ENCODE data around the gene HSBP1L1. TPM values are rescaled to one million over a fixed set of nuclear protein-coding genes. Genes with fewer than 3 reads are reported as not detected.
A peak's percentile ranks its signal among the peaks of the same experiment; 100 is the strongest.

HSBP1L1 gene
- total and polyA plus RNA-seq, 8 donors = 4.1 to 62.3 (median 34.0) TPM

DNA sequence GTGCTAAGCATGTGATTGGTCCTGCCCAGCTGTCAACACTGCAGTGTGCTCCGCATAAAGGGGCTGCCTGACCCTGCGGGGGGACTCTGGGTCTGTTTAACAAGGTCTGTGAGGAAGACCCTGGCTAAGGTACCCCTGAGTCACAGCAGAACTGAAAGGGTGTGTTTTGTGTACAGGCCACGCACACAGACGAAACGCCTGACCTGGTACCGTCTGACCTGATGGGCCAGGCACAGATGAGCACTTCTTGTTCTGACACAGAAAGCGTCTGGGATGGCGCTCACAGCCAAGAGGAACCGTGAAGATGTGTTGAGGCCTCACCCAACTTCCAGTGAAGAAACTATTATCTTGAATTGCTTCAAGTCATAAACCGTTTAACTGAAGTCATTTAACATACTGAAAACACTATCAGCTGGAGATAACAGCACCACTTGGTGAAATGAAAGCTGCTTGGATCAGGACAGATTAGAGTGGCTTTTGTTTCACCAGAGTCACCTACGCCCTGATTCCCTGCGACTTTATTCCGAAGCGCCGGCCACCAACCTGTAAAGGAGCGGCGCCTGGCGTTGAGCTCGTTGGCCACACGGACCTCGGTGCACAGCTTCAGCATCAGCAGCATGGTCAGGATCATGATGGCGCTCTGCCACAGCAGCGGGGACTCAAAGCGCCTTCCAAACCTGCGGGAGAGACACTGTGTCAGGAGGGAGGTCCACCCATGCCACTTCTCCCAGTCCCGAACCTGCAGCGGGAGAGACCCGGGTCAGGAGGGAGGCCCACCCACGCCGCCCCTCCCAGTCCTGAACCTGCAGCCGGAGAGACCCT is 21.4 kb upstream of the HSBP1L1 start:
- Histone ChIP-seq H3K27me3 (no peaks in the 10 kb centered on the region), H3K36me3 (peaks cover 14 to 61% (median 54%) of the 10 kb centered on the region in 4 donors), H3K9me3 (no peaks in the 10 kb centered on the region), H3K27ac (peak overlapping the region in 2 of 5 donors; percentile 28 to 35), H3K4me3 (no peak overlapping the region), H3K4me1 (peaks cover 25 to 68% (median 59%) of the 10 kb centered on the region in 4 donors)
- TF ChIP-seq POLR2AphosphoS5 (IDR thresholded peaks at IDR 0.05) = no peak
- no peak for TF ChIP-seq POLR2A (IDR thresholded peaks at IDR 0.05)
- TF ChIP-seq, protein P1, sequence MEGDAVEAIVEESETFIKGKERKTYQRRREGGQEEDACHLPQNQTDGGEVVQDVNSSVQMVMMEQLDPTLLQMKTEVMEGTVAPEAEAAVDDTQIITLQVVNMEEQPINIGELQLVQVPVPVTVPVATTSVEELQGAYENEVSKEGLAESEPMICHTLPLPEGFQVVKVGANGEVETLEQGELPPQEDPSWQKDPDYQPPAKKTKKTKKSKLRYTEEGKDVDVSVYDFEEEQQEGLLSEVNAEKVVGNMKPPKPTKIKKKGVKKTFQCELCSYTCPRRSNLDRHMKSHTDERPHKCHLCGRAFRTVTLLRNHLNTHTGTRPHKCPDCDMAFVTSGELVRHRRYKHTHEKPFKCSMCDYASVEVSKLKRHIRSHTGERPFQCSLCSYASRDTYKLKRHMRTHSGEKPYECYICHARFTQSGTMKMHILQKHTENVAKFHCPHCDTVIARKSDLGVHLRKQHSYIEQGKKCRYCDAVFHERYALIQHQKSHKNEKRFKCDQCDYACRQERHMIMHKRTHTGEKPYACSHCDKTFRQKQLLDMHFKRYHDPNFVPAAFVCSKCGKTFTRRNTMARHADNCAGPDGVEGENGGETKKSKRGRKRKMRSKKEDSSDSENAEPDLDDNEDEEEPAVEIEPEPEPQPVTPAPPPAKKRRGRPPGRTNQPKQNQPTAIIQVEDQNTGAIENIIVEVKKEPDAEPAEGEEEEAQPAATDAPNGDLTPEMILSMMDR (IDR thresholded peaks at IDR 0.05) = no peak
- no peak for TF ChIP-seq EP300 (IDR thresholded peaks at IDR 0.05)
- WGBS, 5 donors = 49 to 68% (median 62%) methylated on average over 26 to 31 of the region's 31 CpGs
- peak; percentile 28 to 48 for DNase-seq
- intact Hi-C loops (cut with DNase I; ENCODE audit: low total_unique reads) = loop anchor here (10.0 kb wide), 1 partner anchor 92 kb away; the partner anchor contains the start of gene RBFA

DNA sequence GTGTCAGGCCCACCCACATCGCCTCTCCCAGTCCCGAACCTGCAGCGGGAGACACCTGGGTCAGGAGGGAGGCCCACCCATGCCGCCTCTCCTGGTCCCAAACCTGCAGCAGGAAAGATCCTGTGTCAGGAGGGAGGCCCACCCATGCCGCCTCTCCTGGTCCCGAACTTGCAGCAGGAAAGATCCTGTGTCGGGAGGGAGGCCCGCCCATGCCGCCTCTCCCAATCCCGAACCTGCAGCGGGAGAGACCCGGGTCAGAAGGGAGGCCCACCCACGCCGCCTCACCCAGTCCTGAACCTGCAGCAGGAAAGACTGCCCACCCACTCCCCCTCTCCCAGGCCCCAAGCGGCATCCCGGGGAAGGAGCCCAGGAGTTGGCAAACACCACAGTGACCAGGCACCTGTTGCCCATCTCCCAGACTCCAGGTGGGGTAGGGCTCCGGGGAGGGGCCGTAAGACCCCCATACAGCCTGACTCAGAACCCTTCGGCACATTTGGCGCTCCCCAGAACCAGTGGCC is 20.8 kb upstream of the HSBP1L1 start:
- WGBS, 5 donors = 86 to 91% (median 89%) methylated on average over 20 of the region's 20 CpGs
- DNase-seq = no peak
- Histone ChIP-seq H3K27ac (peak overlapping the region in 2 of 5 donors; percentile 28 to 35), H3K4me3 (no peak overlapping the region), H3K9me3 (no peaks in the 10 kb centered on the region), H3K27me3 (no peaks in the 10 kb centered on the region), H3K4me1 (peaks cover 32 to 75% (median 63%) of the 10 kb centered on the region in 4 donors), H3K36me3 (peaks cover 14 to 60% (median 48%) of the 10 kb centered on the region in 4 donors)
- intact Hi-C loops (cut with DNase I; ENCODE audit: low total_unique reads) = loop anchor here (10.0 kb wide), 1 partner anchor 91 kb away; the partner anchor contains the start of gene RBFA
- TF ChIP-seq, protein P1 (IDR thresholded peaks at IDR 0.05) = no peak
- no peak for TF ChIP-seq EP300 (IDR thresholded peaks at IDR 0.05)

DNA sequence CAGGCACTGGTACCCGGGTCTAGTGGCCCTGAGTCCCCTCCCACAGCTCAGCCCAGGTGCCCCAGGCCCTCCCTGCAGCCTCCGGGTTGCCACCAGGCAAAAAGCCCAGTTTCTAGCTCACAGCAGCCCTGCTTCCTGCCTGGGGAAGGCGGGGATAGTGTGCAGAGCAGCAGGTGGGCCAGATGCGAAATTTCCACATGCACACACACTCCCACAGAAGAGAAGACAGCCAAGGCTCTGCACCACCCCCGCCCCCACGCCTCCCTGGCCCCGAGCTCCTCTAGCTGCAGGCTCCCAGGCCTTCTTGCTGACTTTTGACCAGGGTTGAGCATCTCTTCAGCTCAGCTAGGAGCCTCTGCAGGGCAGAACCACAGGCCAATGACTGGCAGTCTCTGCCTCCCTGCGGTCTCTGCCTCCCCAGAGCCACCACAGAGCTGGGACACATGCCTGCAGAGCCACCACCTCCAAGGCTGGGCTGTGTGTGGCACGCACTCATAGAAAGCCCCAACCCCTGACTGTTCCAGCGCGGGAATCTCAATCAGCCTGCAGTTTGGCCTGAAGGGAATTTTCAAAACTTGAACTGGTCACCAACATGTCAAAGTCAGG is 20.2 kb upstream of the HSBP1L1 start:
- DNase-seq = peak; percentile 57 to 64
- Histone ChIP-seq H3K4me1 (peaks cover 38 to 80% (median 69%) of the 10 kb centered on the region in 4 donors), H3K27me3 (no peaks in the 10 kb centered on the region), H3K9me3 (no peaks in the 10 kb centered on the region), H3K4me3 (no peak overlapping the region), H3K36me3 (peaks cover 14 to 61% (median 50%) of the 10 kb centered on the region in 4 donors), H3K27ac (peak overlapping the region in 1 of 5 donors; percentile 35)
- TF ChIP-seq POLR2AphosphoS5 (IDR thresholded peaks at IDR 0.05) = no peak
- TF ChIP-seq POLR2A (IDR thresholded peaks at IDR 0.05) = no peak
- no peak for TF ChIP-seq EP300 (IDR thresholded peaks at IDR 0.05)
- TF ChIP-seq, protein P1 (IDR thresholded peaks at IDR 0.05) = no peak
- 52 to 85% (median 59%) methylated on average over 5 to 11 of the region's 11 CpGs for WGBS, 5 donors
- intact Hi-C loops (cut with DNase I; ENCODE audit: low total_unique reads) = loop anchor here (10.0 kb wide), 1 partner anchor 91 kb away; the partner anchor contains the start of gene RBFA

DNA sequence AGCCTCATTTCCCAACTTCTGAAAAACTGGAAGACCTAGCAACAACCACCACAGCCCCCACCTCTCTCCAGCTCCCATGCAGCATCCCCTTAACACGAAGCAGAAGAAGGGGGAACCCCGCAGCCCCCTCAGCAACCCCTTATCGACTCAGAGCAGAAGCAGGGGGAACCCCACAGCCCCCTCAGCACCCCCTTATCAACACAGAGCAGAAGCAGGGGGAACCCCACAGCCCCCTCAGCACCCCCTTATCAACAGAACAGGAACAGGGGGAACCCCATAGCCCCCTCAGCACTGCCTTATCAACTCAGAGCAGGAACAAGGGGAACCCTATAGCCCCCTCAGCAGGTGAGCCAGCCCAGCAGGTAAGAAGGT is 19.7 kb upstream of the HSBP1L1 start:
- 79 to 86% (median 83%) methylated on average over 3 of the region's 3 CpGs for WGBS, 5 donors
- TF ChIP-seq POLR2AphosphoS5 (IDR thresholded peaks at IDR 0.05) = no peak
- TF ChIP-seq, protein P1 (IDR thresholded peaks at IDR 0.05) = no peak
- no peak for TF ChIP-seq POLR2A (IDR thresholded peaks at IDR 0.05)
- no peak for TF ChIP-seq EP300 (IDR thresholded peaks at IDR 0.05)
- no peak overlapping the region for H3K4me3 ChIP-seq
- peak overlapping the region in 1 of 5 donors; percentile 35 for H3K27ac ChIP-seq
- H3K27me3 ChIP-seq = no peaks in the 10 kb centered on the region
- intact Hi-C loops (cut with DNase I; ENCODE audit: low total_unique reads) = loop anchor here (10.0 kb wide), 1 partner anchor 90 kb away; the partner anchor contains the start of gene RBFA
- H3K9me3 ChIP-seq = no peaks in the 10 kb centered on the region
- peak in 1 of 2 donors; percentile 16 for DNase-seq
- H3K4me1 ChIP-seq = peaks cover 41 to 85% (median 74%) of the 10 kb centered on the region in 4 donors
- H3K36me3 ChIP-seq = peaks cover 14 to 57% (median 47%) of the 10 kb centered on the region in 4 donors

Measured in stomach (tissue), 9 donors.